ENCODE data around the gene YIF1A.
A peak's percentile ranks its signal among the peaks of the same experiment; 100 is the strongest.

Gene YIF1A

GRCh38 chr11:66275984-66276612 is 12.8 kb downstream of the YIF1A start:
- no peak for DNase-seq (ENCODE audit: low read depth)
- TF ChIP-seq CTCF (IDR thresholded peaks at IDR 0.05; ENCODE audit: insufficient read depth, low read depth, low read length, missing control alignments) = no peak
- no peak overlapping the region for H3K4me3 ChIP-seq (ENCODE audit: low read depth, low read length)

GRCh38 chr11:66275396-66275795 is 13.5 kb downstream of the YIF1A start:
- no peak overlapping the region for H3K4me3 ChIP-seq (ENCODE audit: low read depth, low read length)
- DNase-seq (ENCODE audit: low read depth) = no peak
- no peak for TF ChIP-seq CTCF (IDR thresholded peaks at IDR 0.05; ENCODE audit: insufficient read depth, low read depth, low read length, missing control alignments)

- DNase-seq (ENCODE audit: low read depth) = no peak
- no peak for TF ChIP-seq CTCF (IDR thresholded peaks at IDR 0.05; ENCODE audit: insufficient read depth, low read depth, low read length, missing control alignments)
- H3K4me3 ChIP-seq (ENCODE audit: low read depth, low read length) = no peak overlapping the region
Observed at GRCh38 chr11:66274219-66274618, 14.7 kb downstream of the YIF1A start.

GRCh38 chr11:66272596-66272995 is 16.3 kb downstream of the YIF1A start:
- DNase-seq (ENCODE audit: low read depth) = no peak
- H3K4me3 ChIP-seq (ENCODE audit: low read depth, low read length) = no peak overlapping the region
- no peak for TF ChIP-seq CTCF (IDR thresholded peaks at IDR 0.05; ENCODE audit: insufficient read depth, low read depth, low read length, missing control alignments)

- TF ChIP-seq CTCF (IDR thresholded peaks at IDR 0.05; ENCODE audit: insufficient read depth, low read depth, low read length, missing control alignments) = no peak
- H3K4me3 ChIP-seq (ENCODE audit: low read depth, low read length) = no peak overlapping the region
- DNase-seq (ENCODE audit: low read depth) = no peak
Observed at GRCh38 chr11:66271816-66272215, 17.1 kb downstream of the YIF1A start.

GRCh38 chr11:66268952-66269905 is 19.7 kb downstream of the YIF1A start:
- peak overlapping the region; percentile 99 for H3K4me3 ChIP-seq (ENCODE audit: low read depth, low read length)
- no peak for TF ChIP-seq CTCF (IDR thresholded peaks at IDR 0.05; ENCODE audit: insufficient read depth, low read depth, low read length, missing control alignments)
- DNase-seq (ENCODE audit: low read depth) = peak; percentile 34
